Measurements from ENCODE around the gene SH3GLB1. TPM values are rescaled to one million over a fixed set of nuclear protein-coding genes. Genes with fewer than 3 reads are reported as not detected.

The SH3GLB1 gene
- polyA plus RNA-seq, 4 donors: 39.4 to 60.0 (median 47.5) TPM

- H3K4me1 ChIP-seq (ENCODE audit: control insufficient read depth in 3 of 3, insufficient read depth in 2 of 3, low read depth in 1 of 3, low read length in 2 of 3): peaks cover 0 to 4% (median 0%) of the 10 kb centered on the region in 3 donors
- H3K27me3 ChIP-seq (ENCODE audit: control insufficient read depth in 3 of 3, insufficient read depth in 3 of 3, low read length in 3 of 3): no peaks in the 10 kb centered on the region
- no peak overlapping the region for H3K27ac ChIP-seq (ENCODE audit: low read depth in 1 of 3, low read length in 2 of 3)
- DNase-seq (peak; percentile 51 to 60), FAIRE-seq (no peak)
- 51 to 64% (median 51%) methylated on average over 6 of the region's 6 CpGs for WGBS, 3 donors
- H3K9me3 ChIP-seq (ENCODE audit: control insufficient read depth in 2 of 2, insufficient read depth in 1 of 2, low read depth in 1 of 2, low read length in 1 of 2): no peaks in the 10 kb centered on the region
- no peak overlapping the region for H3K4me3 ChIP-seq (ENCODE audit: low read depth in 1 of 3, low read length in 3 of 3)
- H3K36me3 ChIP-seq (ENCODE audit: control insufficient read depth in 3 of 3, insufficient read depth in 2 of 3, low read depth in 1 of 3, low read length in 3 of 3): peaks cover 0 to 18% (median 11%) of the 10 kb centered on the region in 3 donors
Measured at GRCh38 chr1:86741947-86742572, 37.7 kb downstream of the SH3GLB1 start.

GRCh38 chr1:86747304-86747703, 42.9 kb downstream of the SH3GLB1 start:
- Histone ChIP-seq H3K27ac (ENCODE audit: low read depth in 1 of 3, low read length in 2 of 3) (no peak overlapping the region), H3K4me1 (ENCODE audit: control insufficient read depth in 3 of 3, insufficient read depth in 2 of 3, low read depth in 1 of 3, low read length in 2 of 3) (no peaks in the 10 kb centered on the region), H3K36me3 (ENCODE audit: control insufficient read depth in 3 of 3, insufficient read depth in 2 of 3, low read depth in 1 of 3, low read length in 3 of 3) (peaks cover 0 to 6% (median 4%) of the 10 kb centered on the region in 3 donors), H3K4me3 (ENCODE audit: low read depth in 1 of 3, low read length in 3 of 3) (no peak overlapping the region), H3K27me3 (ENCODE audit: control insufficient read depth in 3 of 3, insufficient read depth in 3 of 3, low read length in 3 of 3) (no peaks in the 10 kb centered on the region), H3K9me3 (ENCODE audit: control insufficient read depth in 2 of 2, insufficient read depth in 1 of 2, low read depth in 1 of 2, low read length in 1 of 2) (no peaks in the 10 kb centered on the region)
- no peak for DNase-seq
- WGBS, 3 donors: 59 to 73% (median 65%) methylated on average over 1 of the region's 1 CpG
- FAIRE-seq: no peak

GRCh38 chr1:86748622-86749373, 44.4 kb downstream of the SH3GLB1 start:
- no peak for DNase-seq
- Histone ChIP-seq H3K36me3 (ENCODE audit: control insufficient read depth in 3 of 3, insufficient read depth in 2 of 3, low read depth in 1 of 3, low read length in 3 of 3) (peaks cover 0 to 1% (median 0%) of the 10 kb centered on the region in 3 donors), H3K4me3 (ENCODE audit: low read depth in 1 of 3, low read length in 3 of 3) (no peak overlapping the region), H3K27me3 (ENCODE audit: control insufficient read depth in 3 of 3, insufficient read depth in 3 of 3, low read length in 3 of 3) (no peaks in the 10 kb centered on the region), H3K9me3 (ENCODE audit: control insufficient read depth in 2 of 2, insufficient read depth in 1 of 2, low read depth in 1 of 2, low read length in 1 of 2) (no peaks in the 10 kb centered on the region), H3K27ac (ENCODE audit: low read depth in 1 of 3, low read length in 2 of 3) (no peak overlapping the region), H3K4me1 (ENCODE audit: control insufficient read depth in 3 of 3, insufficient read depth in 2 of 3, low read depth in 1 of 3, low read length in 2 of 3) (no peaks in the 10 kb centered on the region)
- no peak for FAIRE-seq
- 88 to 92% (median 90%) methylated on average over 4 of the region's 4 CpGs for WGBS, 3 donors

- 73 to 83% (median 80%) methylated on average over 1 of the region's 1 CpG for WGBS, 3 donors
- no peaks in the 10 kb centered on the region for H3K9me3 ChIP-seq (ENCODE audit: control insufficient read depth in 2 of 2, insufficient read depth in 1 of 2, low read depth in 1 of 2, low read length in 1 of 2)
- H3K36me3 ChIP-seq (ENCODE audit: control insufficient read depth in 3 of 3, insufficient read depth in 2 of 3, low read depth in 1 of 3, low read length in 3 of 3): peaks cover 0 to 1% (median 0%) of the 10 kb centered on the region in 3 donors
- no peak for DNase-seq
- no peaks in the 10 kb centered on the region for H3K27me3 ChIP-seq (ENCODE audit: control insufficient read depth in 3 of 3, insufficient read depth in 3 of 3, low read length in 3 of 3)
- no peak overlapping the region for H3K4me3 ChIP-seq (ENCODE audit: low read depth in 1 of 3, low read length in 3 of 3)
- no peak for FAIRE-seq
- H3K4me1 ChIP-seq (ENCODE audit: control insufficient read depth in 3 of 3, insufficient read depth in 2 of 3, low read depth in 1 of 3, low read length in 2 of 3): no peaks in the 10 kb centered on the region
- H3K27ac ChIP-seq (ENCODE audit: low read depth in 1 of 3, low read length in 2 of 3): no peak overlapping the region
Measured at GRCh38 chr1:86750076-86750475, 45.7 kb downstream of the SH3GLB1 start.

- WGBS, 3 donors: 89 to 92% (median 89%) methylated on average over 5 of the region's 5 CpGs
- Histone ChIP-seq H3K27ac (ENCODE audit: low read depth in 1 of 3, low read length in 2 of 3) (no peak overlapping the region), H3K27me3 (ENCODE audit: control insufficient read depth in 3 of 3, insufficient read depth in 3 of 3, low read length in 3 of 3) (no peaks in the 10 kb centered on the region), H3K4me3 (ENCODE audit: low read depth in 1 of 3, low read length in 3 of 3) (no peak overlapping the region), H3K9me3 (ENCODE audit: control insufficient read depth in 2 of 2, insufficient read depth in 1 of 2, low read depth in 1 of 2, low read length in 1 of 2) (no peaks in the 10 kb centered on the region), H3K4me1 (ENCODE audit: control insufficient read depth in 3 of 3, insufficient read depth in 2 of 3, low read depth in 1 of 3, low read length in 2 of 3) (no peaks in the 10 kb centered on the region), H3K36me3 (ENCODE audit: control insufficient read depth in 3 of 3, insufficient read depth in 2 of 3, low read depth in 1 of 3, low read length in 3 of 3) (peaks cover 0 to 1% (median 0%) of the 10 kb centered on the region in 3 donors)
- DNase-seq: no peak
- FAIRE-seq: no peak
Measured at GRCh38 chr1:86750530-86750929, 46.2 kb downstream of the SH3GLB1 start.

GRCh38 chr1:86751923-86752322, 47.5 kb downstream of the SH3GLB1 start:
- H3K9me3 ChIP-seq (ENCODE audit: control insufficient read depth in 2 of 2, insufficient read depth in 1 of 2, low read depth in 1 of 2, low read length in 1 of 2): no peaks in the 10 kb centered on the region
- no peaks in the 10 kb centered on the region for H3K36me3 ChIP-seq (ENCODE audit: control insufficient read depth in 3 of 3, insufficient read depth in 2 of 3, low read depth in 1 of 3, low read length in 3 of 3)
- FAIRE-seq (no peak), DNase-seq (no peak)
- H3K27me3 ChIP-seq (ENCODE audit: control insufficient read depth in 3 of 3, insufficient read depth in 3 of 3, low read length in 3 of 3): no peaks in the 10 kb centered on the region
- no peak overlapping the region for H3K27ac ChIP-seq (ENCODE audit: low read depth in 1 of 3, low read length in 2 of 3)
- peaks cover 0 to 2% (median 0%) of the 10 kb centered on the region in 3 donors for H3K4me1 ChIP-seq (ENCODE audit: control insufficient read depth in 3 of 3, insufficient read depth in 2 of 3, low read depth in 1 of 3, low read length in 2 of 3)
- no peak overlapping the region for H3K4me3 ChIP-seq (ENCODE audit: low read depth in 1 of 3, low read length in 3 of 3)
- 90 to 97% (median 94%) methylated on average over 6 of the region's 6 CpGs for WGBS, 3 donors

GRCh38 chr1:86753700-86754099, 49.3 kb downstream of the SH3GLB1 start:
- no peak for FAIRE-seq
- Histone ChIP-seq H3K27me3 (ENCODE audit: control insufficient read depth in 3 of 3, insufficient read depth in 3 of 3, low read length in 3 of 3) (no peaks in the 10 kb centered on the region), H3K27ac (ENCODE audit: low read depth in 1 of 3, low read length in 2 of 3) (no peak overlapping the region), H3K4me1 (ENCODE audit: control insufficient read depth in 3 of 3, insufficient read depth in 2 of 3, low read depth in 1 of 3, low read length in 2 of 3) (peaks cover 0 to 2% (median 0%) of the 10 kb centered on the region in 3 donors), H3K9me3 (ENCODE audit: control insufficient read depth in 2 of 2, insufficient read depth in 1 of 2, low read depth in 1 of 2, low read length in 1 of 2) (no peaks in the 10 kb centered on the region), H3K36me3 (ENCODE audit: control insufficient read depth in 3 of 3, insufficient read depth in 2 of 3, low read depth in 1 of 3, low read length in 3 of 3) (no peaks in the 10 kb centered on the region), H3K4me3 (ENCODE audit: low read depth in 1 of 3, low read length in 3 of 3) (no peak overlapping the region)
- DNase-seq: peak in 1 of 2 donors; percentile 8

- no peak for DNase-seq
- H3K4me3 ChIP-seq (ENCODE audit: low read depth in 1 of 3, low read length in 3 of 3): no peak overlapping the region
- FAIRE-seq: no peak
- no peaks in the 10 kb centered on the region for H3K27me3 ChIP-seq (ENCODE audit: control insufficient read depth in 3 of 3, insufficient read depth in 3 of 3, low read length in 3 of 3)
- 72 to 80% (median 76%) methylated on average over 4 of the region's 4 CpGs for WGBS, 3 donors
- H3K36me3 ChIP-seq (ENCODE audit: control insufficient read depth in 3 of 3, insufficient read depth in 2 of 3, low read depth in 1 of 3, low read length in 3 of 3): no peaks in the 10 kb centered on the region
- no peak overlapping the region for H3K27ac ChIP-seq (ENCODE audit: low read depth in 1 of 3, low read length in 2 of 3)
- no peaks in the 10 kb centered on the region for H3K9me3 ChIP-seq (ENCODE audit: control insufficient read depth in 2 of 2, insufficient read depth in 1 of 2, low read depth in 1 of 2, low read length in 1 of 2)
- H3K4me1 ChIP-seq (ENCODE audit: control insufficient read depth in 3 of 3, insufficient read depth in 2 of 3, low read depth in 1 of 3, low read length in 2 of 3): peaks cover 0 to 2% (median 0%) of the 10 kb centered on the region in 3 donors
Measured at GRCh38 chr1:86754265-86754974, 50.0 kb downstream of the SH3GLB1 start.
